ENCODE results near the gene IZUMO3. TPM values are rescaled to one million over a fixed set of nuclear protein-coding genes. Genes with fewer than 3 reads are reported as not detected.
"Not testable (repeated sequence)": the region's sequence is repeated elsewhere in the genome, so short reads cannot be mapped to it uniquely, and the experiment has no call there.

The IZUMO3 gene, protein sequence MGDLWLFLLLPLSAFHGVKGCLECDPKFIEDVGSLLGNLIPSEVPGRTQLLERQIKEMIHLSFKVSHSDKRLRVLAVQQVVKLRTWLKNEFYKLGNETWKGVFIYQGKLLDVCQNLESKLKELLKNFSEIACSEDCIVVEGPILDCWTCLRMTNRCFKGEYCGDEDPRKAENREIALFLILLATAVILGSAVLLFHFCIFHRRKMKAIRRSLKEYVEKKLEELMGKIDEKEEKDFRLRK
- total RNA-seq (not detected), polyA plus RNA-seq (not detected)
- long read RNA-seq, donor 1, result 0 reads
- long read RNA-seq, donor 2, result 0 reads

DNA sequence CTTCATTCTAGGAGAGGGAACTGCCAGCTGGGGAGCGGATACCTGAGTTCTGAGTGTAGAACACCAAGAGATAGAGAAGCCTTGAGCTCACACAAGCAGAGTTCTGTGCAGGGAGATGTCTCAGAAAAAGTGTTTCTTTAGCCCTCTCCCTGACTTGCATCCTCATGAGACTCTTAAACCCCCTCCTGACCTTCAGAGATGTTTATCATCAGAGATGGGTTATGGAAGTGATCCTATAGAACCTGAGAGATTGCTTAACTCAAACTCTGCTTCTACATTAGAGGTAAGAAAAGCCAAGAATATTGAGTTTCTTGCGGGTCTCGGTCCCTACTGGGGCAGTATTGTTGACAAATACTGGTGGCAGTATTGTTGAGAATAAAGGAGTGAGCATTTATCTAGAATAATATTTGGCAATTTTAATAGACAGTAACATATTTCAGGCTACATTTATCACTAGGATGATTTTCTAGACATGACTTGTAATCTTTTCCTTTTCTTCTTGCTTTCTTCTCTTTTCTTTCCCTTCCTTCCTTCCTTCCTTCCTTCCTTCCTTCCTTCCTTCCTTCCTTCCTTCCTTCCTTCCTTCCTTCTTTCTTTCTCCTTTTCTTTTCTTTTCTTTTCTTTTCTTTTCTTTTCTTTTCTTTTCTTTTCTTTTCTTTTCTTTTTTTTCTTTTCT, at the start of gene IZUMO3:
Gene IZUMO3, minus strand, starts transcription at position 51 of the 676 bp plus-strand sequence. CDS start 248 bp downstream, outside the sequence.
- Histone ChIP-seq H3K27me3 (ENCODE audit: control insufficient read depth in 1 of 2, insufficient read depth in 2 of 2, low read length in 1 of 2) (no peaks in the 10 kb centered on the region), H3K36me3 (ENCODE audit: control insufficient read depth in 1 of 2, insufficient read depth in 2 of 2, low read length in 1 of 2) (no peaks in the 10 kb centered on the region), H3K4me1 (ENCODE audit: control insufficient read depth in 1 of 2, insufficient read depth in 2 of 2, low read length in 2 of 2) (no peaks in the 10 kb centered on the region), H3K4me3 (ENCODE audit: low read length in 2 of 2) (no peak within 1 kb of the TSS), H3K27ac (ENCODE audit: low read depth in 1 of 2, low read length in 2 of 2) (no peak within 1 kb of the TSS), H3K9me3 (ENCODE audit: control insufficient read depth, low read length) (peaks cover 2% of the 10 kb centered on the region)
- 95 to 96% methylated on average over 3 of the region's 3 CpGs for WGBS, 2 donors
- no peak for ATAC-seq (ENCODE audit: low FRiP score)
- DNase-seq, result no peak
- intact Hi-C loops (cut with DNase I), result no loop called here

DNA sequence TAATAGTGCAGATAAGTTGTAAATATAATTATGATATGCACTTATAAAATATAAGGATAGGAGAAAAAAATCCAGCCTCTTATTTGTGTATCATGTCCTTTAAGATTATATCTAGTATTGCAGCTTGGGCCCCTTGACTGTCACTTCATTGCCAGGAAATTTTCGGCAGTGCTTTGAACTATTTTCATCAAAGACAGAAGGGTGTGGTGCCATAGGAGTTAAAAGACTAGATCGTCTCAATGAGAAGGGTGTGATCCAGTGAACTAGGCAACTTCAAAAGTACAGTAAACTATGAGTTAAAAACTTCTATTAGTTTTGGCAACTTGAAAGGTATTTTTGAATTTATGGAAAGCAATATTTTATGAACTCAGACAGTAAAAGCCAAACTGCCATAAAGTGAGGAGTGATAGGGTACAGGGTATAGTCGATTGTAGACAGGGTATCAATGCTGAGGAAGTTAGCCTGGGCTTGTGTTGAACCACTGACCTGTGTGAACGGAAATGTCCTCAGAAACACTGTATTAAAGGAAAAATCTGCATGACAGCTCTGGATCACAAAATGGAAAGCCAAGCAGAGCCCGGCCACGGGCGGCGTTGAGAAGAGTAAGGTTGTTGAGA, 48.6 kb upstream of the IZUMO3 start:
- DNase-seq (no peak), ATAC-seq (ENCODE audit: low FRiP score) (no peak)
- no peak overlapping the region for H3K4me3 ChIP-seq (ENCODE audit: low read length in 2 of 2)
- no peaks in the 10 kb centered on the region for H3K4me1 ChIP-seq (ENCODE audit: control insufficient read depth in 1 of 2, insufficient read depth in 2 of 2, low read length in 2 of 2)
- no peak overlapping the region for H3K27ac ChIP-seq (ENCODE audit: low read depth in 1 of 2, low read length in 2 of 2)
- H3K9me3 ChIP-seq (ENCODE audit: control insufficient read depth, low read length), result no peaks in the 10 kb centered on the region
- H3K36me3 ChIP-seq (ENCODE audit: control insufficient read depth in 1 of 2, insufficient read depth in 2 of 2, low read length in 1 of 2), result no peaks in the 10 kb centered on the region
- no peaks in the 10 kb centered on the region for H3K27me3 ChIP-seq (ENCODE audit: control insufficient read depth in 1 of 2, insufficient read depth in 2 of 2, low read length in 1 of 2)
- intact Hi-C loops (cut with DNase I), result no loop called here
- 26 to 42% methylated on average over 8 of the region's 8 CpGs for WGBS, 2 donors

DNA sequence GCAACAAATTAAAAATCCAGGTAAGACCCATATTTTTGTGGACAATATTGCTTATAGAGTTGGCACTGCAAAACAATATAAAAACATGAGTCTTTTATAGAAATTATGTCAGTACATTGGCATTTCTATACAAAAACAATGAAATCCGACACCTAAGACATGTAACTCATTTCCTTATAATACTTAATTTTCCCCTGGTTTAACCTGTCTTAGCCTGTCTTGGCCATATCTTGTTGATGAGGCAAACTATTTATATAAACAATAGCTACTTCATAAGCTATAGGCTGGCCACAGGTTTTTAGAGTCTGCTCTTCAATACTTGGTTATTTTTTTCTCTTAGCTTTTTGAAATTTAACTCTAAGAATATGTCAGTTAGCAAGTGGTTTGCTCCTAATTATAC, 44.7 kb upstream of the IZUMO3 start:
- H3K4me3 ChIP-seq (ENCODE audit: low read length in 2 of 2), result no peak overlapping the region
- intact Hi-C loops (cut with DNase I), result no loop called here
- ATAC-seq (ENCODE audit: low FRiP score) (no peak), DNase-seq (no peak)
- 17 to 21% methylated on average over 1 of the region's 1 CpG for WGBS, 2 donors
- H3K27ac ChIP-seq (ENCODE audit: low read depth in 1 of 2, low read length in 2 of 2), result no peak overlapping the region
- H3K27me3 ChIP-seq (ENCODE audit: control insufficient read depth in 1 of 2, insufficient read depth in 2 of 2, low read length in 1 of 2), result no peaks in the 10 kb centered on the region
- no peaks in the 10 kb centered on the region for H3K4me1 ChIP-seq (ENCODE audit: control insufficient read depth in 1 of 2, insufficient read depth in 2 of 2, low read length in 2 of 2)
- H3K36me3 ChIP-seq (ENCODE audit: control insufficient read depth in 1 of 2, insufficient read depth in 2 of 2, low read length in 1 of 2), result no peaks in the 10 kb centered on the region
- no peaks in the 10 kb centered on the region for H3K9me3 ChIP-seq (ENCODE audit: control insufficient read depth, low read length)

DNA sequence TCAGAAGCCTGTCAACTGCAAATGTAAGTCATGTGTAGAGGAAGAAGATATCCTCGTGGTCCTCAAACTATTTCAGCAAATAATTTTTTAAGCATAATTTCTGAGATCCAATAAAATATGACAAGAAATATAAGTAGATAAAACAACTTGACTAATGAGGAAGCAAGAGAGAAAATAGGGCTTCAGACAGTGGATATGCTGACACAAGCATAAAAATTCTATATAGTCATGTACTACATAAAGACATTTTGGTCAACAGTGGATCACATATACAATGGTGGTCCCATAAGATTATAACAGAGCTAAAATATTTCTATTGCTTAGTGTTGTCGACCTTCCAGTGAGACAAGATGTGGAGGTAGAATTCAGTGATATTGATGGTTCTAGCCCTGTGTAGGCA, 42.2 kb upstream of the IZUMO3 start:
- Histone ChIP-seq H3K27ac (ENCODE audit: low read depth in 1 of 2, low read length in 2 of 2) (no peak overlapping the region), H3K27me3 (ENCODE audit: control insufficient read depth in 1 of 2, insufficient read depth in 2 of 2, low read length in 1 of 2) (no peaks in the 10 kb centered on the region), H3K9me3 (ENCODE audit: control insufficient read depth, low read length) (no peaks in the 10 kb centered on the region), H3K4me1 (ENCODE audit: control insufficient read depth in 1 of 2, insufficient read depth in 2 of 2, low read length in 2 of 2) (no peaks in the 10 kb centered on the region), H3K4me3 (ENCODE audit: low read length in 2 of 2) (no peak overlapping the region), H3K36me3 (ENCODE audit: control insufficient read depth in 1 of 2, insufficient read depth in 2 of 2, low read length in 1 of 2) (no peaks in the 10 kb centered on the region)
- intact Hi-C loops (cut with DNase I), result no loop called here
- no peak for ATAC-seq (ENCODE audit: low FRiP score)
- 69 to 80% methylated on average over 2 of the region's 2 CpGs for WGBS, 2 donors
- no peak for DNase-seq

DNA sequence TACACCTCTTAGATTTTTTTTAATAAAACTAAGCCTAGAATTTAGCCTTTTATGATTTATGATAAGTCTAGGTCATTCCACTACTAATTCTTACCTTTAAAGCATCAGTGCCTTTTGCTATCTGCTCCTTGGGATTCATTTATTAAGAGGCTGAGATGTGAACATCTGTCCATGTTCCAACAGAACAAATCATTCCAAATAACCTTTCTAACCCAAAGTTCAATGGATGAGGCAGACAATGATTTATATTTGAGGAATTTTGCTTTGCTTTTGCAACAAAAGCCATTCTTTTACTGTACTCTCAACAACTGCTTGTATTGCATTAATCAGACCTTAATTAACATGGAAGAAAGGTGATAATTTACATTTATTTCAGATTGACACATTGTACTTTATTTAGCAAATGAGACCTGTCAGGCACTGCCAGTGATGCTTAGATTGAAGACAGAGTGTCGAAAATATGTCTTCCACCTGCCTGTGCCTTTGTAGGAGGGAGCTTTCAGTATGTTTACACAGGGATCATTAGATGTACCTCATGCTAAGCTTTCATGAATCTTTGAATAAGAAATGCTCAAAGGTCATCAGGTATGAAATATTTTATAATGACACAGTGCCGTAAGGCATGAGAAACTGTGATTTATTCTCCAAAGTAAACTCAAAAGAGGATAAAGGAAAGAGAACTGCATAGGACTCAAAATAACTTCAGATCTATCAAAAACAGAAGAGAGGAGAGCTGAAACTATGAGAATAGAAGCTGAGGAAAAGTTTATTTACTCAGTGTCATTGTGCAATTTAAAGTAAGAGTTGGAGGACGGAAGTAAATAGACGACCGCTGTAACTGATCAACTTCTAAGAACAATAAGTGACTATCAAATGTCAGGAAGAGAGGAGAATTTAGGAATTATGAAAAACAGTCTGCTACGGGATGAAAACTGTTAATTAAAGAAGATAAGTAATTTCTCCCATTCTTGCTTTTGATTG, 36.7 kb upstream of the IZUMO3 start:
- 48 to 49% methylated on average over 6 of the region's 6 CpGs for WGBS, 2 donors
- DNase-seq (no peak), ATAC-seq (ENCODE audit: low FRiP score) (no peak)
- H3K27me3 ChIP-seq (ENCODE audit: control insufficient read depth in 1 of 2, insufficient read depth in 2 of 2, low read length in 1 of 2), result no peaks in the 10 kb centered on the region
- no peaks in the 10 kb centered on the region for H3K4me1 ChIP-seq (ENCODE audit: control insufficient read depth in 1 of 2, insufficient read depth in 2 of 2, low read length in 2 of 2)
- H3K27ac ChIP-seq (ENCODE audit: low read depth in 1 of 2, low read length in 2 of 2), result no peak overlapping the region
- H3K4me3 ChIP-seq (ENCODE audit: low read length in 2 of 2), result no peak overlapping the region
- no peaks in the 10 kb centered on the region for H3K9me3 ChIP-seq (ENCODE audit: control insufficient read depth, low read length)
- intact Hi-C loops (cut with DNase I), result no loop called here
- H3K36me3 ChIP-seq (ENCODE audit: control insufficient read depth in 1 of 2, insufficient read depth in 2 of 2, low read length in 1 of 2), result no peaks in the 10 kb centered on the region

DNA sequence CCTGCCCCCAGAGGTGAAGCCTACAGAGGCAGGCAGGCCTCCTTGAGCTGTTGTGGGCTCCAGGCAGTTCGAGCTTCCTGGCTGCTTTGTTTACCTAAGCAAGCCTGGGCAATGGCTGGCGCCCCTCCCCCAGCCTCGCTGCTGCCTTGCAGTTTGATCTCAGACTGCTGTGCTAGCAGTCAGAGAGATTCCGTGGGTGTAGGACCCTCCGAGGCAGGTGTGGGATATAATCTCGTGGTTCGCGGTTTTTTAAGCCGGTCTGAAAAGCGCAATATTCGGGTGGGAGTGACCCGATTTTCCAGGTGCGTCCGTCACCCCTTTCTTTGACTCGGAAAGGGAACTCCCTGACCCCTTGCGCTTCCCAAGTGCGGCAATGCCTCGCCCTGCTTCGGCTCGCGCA, 34.3 kb upstream of the IZUMO3 start:
- intact Hi-C loops (cut with DNase I); DNase-seq; ATAC-seq (ENCODE audit: low FRiP score); H3K36me3 ChIP-seq (ENCODE audit: control insufficient read depth in 1 of 2, insufficient read depth in 2 of 2, low read length in 1 of 2); H3K27me3 ChIP-seq (ENCODE audit: control insufficient read depth in 1 of 2, insufficient read depth in 2 of 2, low read length in 1 of 2); H3K9me3 ChIP-seq (ENCODE audit: control insufficient read depth, low read length); H3K4me1 ChIP-seq (ENCODE audit: control insufficient read depth in 1 of 2, insufficient read depth in 2 of 2, low read length in 2 of 2); H3K27ac ChIP-seq (ENCODE audit: low read depth in 1 of 2, low read length in 2 of 2); H3K4me3 ChIP-seq (ENCODE audit: low read length in 2 of 2): not testable (repeated sequence)
- 63 to 76% methylated on average over 18 to 21 of the region's 21 CpGs for WGBS, 2 donors

DNA sequence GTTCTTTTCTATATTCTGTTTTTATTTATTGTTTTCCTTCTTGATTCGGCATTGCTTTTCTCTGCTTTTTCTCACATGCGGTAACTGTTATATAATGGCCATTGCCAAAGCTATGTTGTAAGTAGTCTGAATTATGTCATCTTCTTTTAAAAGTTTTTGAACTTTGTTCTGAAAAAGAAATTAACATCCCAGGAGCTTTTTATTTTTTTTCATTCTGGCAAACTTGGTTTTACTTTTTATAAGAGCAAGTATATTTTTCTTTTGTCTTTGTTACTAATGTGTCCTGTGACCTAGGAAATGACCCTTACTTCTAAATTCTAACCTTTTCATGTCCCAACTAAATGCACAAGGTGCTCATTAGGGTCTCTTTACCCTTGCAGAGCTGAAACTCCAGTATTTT, 26.7 kb upstream of the IZUMO3 start:
- no peaks in the 10 kb centered on the region for H3K27me3 ChIP-seq (ENCODE audit: control insufficient read depth in 1 of 2, insufficient read depth in 2 of 2, low read length in 1 of 2)
- WGBS, 2 donors, result 85 to 86% methylated on average over 2 of the region's 2 CpGs
- H3K27ac ChIP-seq (ENCODE audit: low read depth in 1 of 2, low read length in 2 of 2), result no peak overlapping the region
- no peaks in the 10 kb centered on the region for H3K4me1 ChIP-seq (ENCODE audit: control insufficient read depth in 1 of 2, insufficient read depth in 2 of 2, low read length in 2 of 2)
- intact Hi-C loops (cut with DNase I), result no loop called here
- DNase-seq (no peak), ATAC-seq (ENCODE audit: low FRiP score) (no peak)
- H3K4me3 ChIP-seq (ENCODE audit: low read length in 2 of 2), result no peak overlapping the region
- no peaks in the 10 kb centered on the region for H3K9me3 ChIP-seq (ENCODE audit: control insufficient read depth, low read length)
- H3K36me3 ChIP-seq (ENCODE audit: control insufficient read depth in 1 of 2, insufficient read depth in 2 of 2, low read length in 1 of 2), result no peaks in the 10 kb centered on the region

DNA sequence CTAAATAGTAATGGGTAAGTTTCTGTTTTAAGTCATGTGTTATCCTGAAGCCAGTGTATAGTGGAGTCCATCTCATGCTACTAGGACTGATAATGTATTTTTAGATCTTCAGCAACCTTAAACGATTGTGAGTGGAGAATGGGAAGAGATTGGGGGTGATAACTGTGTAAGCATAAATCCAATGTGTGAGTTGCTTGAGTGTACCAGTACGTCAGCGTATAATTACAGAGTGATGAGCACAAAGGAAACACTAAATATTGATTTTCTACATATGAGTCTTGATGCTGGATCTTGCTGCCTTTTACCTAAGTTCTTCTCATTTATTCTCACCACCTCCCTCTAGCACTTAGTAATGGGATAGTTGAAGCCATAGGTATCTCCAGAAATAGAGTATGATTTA, 16.3 kb upstream of the IZUMO3 start:
- no peak overlapping the region for H3K4me3 ChIP-seq (ENCODE audit: low read length in 2 of 2)
- no peaks in the 10 kb centered on the region for H3K4me1 ChIP-seq (ENCODE audit: control insufficient read depth in 1 of 2, insufficient read depth in 2 of 2, low read length in 2 of 2)
- H3K27me3 ChIP-seq (ENCODE audit: control insufficient read depth in 1 of 2, insufficient read depth in 2 of 2, low read length in 1 of 2), result no peaks in the 10 kb centered on the region
- no peaks in the 10 kb centered on the region for H3K9me3 ChIP-seq (ENCODE audit: control insufficient read depth, low read length)
- H3K36me3 ChIP-seq (ENCODE audit: control insufficient read depth in 1 of 2, insufficient read depth in 2 of 2, low read length in 1 of 2), result no peaks in the 10 kb centered on the region
- H3K27ac ChIP-seq (ENCODE audit: low read depth in 1 of 2, low read length in 2 of 2), result no peak overlapping the region
- intact Hi-C loops (cut with DNase I), result no loop called here
- DNase-seq (no peak), ATAC-seq (ENCODE audit: low FRiP score) (no peak)
- WGBS, 2 donors, result 76 to 77% methylated on average over 3 of the region's 3 CpGs
